Activated CD4-positive, alpha-beta T cell treated with anti-CD3 and anti-CD28 coated beads for 24 hours (primary cell): Measurements from ENCODE around the gene VPS37D.
"Not testable (repeated sequence)": the region's sequence is repeated elsewhere in the genome, so short reads cannot be mapped to it uniquely, and the experiment has no call there.

Source experiments
- DNase-seq, 2 donors: peaks; one replicate each; pipeline ENCODE4 v3.0.0-alpha.2; 2020; ENCODE audit warnings: low read depth in 2 of 2

Gene VPS37D

DNA sequence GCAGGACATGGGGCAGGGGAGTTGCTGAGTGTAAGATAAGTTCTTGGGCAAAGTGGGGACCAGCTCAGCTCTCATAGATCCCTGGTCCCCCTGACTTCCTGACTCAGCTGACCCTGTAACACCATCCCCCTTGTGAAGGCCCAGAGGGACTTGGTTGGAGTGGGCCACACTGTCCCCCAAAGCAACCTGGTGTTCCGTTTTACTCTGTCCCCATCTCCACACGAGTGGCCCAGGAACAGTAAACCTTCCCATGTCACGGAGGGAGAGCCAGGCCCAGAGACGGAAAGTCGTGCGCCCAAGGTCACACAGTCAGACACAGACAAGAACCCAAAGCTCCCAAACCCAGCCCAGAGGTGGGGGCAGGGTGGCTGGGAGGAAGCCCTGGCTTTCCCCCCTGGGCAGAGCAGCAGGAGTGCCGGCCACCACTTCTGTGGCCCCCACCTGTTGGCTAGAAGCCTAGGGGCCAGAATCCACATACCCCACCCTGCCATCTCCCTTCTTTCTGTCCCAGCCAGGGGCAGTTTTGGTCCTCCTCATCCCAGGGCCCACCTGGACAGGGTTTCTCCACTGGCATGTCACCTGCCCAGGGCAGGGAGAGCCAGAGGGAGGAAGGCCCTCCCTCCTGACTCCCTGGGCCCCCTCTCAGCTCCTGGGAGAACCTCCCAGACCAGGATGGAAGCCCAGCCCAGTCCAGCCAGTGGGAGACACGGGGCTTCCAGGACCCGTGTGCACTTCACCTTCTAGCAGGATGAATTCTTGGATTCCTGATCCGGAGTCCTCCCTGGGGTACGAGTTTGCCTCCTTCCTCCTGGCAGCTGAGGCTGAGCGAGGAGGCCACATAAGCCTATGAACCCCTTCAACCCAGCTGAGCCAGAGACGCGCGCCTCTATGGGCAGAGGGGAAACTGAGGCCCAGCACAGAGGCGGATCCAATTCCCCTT, 20.6 kb upstream of the VPS37D start:
- no peak for DNase-seq

DNA sequence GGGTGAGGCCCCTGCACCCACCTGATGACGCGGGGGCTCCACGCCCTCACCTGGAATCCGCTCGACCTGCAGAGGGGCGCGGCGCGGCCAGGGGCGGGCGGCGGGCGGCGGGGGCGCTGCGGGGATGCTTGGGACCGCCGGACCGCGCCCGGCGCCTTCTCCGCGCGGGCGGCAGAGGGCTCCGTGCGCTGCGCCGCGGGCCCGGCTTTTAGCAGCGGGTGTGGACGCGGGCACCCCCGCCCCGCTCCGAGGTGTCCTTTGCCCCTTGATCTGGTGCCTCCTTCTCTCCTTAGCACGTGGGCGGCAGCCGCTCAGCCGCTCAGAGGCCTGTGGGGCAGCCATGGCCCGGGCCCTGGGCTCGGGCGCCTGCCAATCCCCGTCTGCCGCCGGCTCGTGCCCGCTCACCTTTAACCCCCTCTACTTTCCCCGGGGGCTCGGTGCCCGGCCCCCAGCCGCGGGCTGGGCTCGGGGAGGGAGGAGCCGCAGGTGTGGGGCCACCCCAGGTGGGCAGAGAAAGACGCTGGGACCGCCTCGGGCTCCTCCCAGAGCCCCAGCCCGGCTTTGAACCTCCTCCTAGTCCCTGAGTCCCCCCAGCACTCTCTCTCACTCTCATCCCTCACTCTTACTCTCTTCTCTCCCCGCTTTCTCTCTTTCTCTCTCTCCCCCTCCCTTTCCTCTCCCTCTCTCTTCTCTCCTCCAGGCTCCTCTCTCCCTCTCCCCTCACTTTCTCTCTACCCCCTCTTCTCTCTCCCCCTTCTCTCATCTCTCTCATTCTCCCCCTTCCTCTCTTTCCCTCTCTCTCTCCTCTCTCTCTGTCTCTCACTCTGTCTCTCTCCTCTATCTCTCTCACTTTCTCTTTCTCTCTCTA, 19.7 kb upstream of the VPS37D start:
- DNase-seq: peak in 1 of 2 donors; percentile 3

DNA sequence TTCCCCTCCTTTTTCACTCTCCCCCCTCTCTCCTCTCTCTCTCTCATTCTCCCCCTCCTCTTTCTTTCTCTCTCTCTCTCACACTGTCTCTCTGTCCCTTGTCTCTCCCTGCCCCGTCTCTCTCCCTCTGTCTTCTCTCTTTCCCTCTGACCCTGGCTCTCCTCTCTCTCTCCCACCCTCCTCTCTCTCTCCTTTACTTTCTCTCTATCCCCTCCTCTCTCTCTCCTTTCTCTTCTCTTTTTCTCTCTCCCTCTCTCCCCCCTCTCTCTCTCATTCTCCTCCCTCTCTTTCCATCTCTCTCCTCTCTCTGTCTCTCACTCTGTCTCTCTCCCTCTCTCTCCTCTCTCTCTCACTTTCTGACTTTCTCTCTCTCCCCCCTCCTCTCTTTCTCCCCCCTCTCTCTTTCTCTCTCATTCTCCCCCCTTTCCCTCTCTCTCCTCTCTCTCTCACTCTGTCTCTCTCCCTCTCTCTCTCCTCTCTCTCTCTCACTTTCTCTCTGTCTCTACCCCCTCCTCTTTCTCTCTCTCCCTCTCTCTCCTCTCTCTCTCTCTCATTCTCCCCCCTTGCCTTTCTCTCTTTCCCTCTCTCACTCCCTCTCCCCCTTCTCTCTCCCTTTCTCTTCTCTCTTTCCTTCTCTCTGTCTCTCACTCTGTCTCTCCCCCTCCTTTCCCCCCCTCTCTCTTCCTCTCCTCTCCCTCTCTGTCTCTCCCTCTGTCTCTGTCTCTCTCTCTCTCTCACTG, 18.9 kb upstream of the VPS37D start:
- no peak for DNase-seq

- DNase-seq: no peak
Observed at GRCh38 chr7:73649576-73649975, 18.1 kb upstream of the VPS37D start.

DNA sequence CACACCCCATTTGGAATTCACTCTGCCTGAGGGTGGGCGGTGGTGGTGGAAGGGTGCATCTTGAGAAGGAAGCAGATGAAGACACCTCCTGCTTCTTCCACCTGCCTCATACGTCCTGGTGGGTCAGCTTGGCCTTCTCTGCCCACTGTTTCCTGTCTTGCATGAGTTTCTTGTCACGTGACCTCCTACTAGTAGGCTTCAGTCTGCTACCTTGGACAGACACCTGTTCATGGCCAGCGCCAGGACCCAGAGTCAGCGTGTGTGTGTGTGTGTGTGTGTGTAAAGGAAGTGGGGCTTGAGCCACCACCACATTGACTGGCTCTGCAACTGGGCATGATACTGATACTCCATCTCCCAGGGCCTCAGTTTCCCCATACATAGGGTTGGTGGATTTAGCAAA, 17.1 kb upstream of the VPS37D start:
- DNase-seq: no peak

GRCh38 chr7:73652541-73652949, 15.1 kb upstream of the VPS37D start:
- DNase-seq: no peak

GRCh38 chr7:73655309-73655708, 12.3 kb upstream of the VPS37D start:
- DNase-seq: not testable (repeated sequence)

DNA sequence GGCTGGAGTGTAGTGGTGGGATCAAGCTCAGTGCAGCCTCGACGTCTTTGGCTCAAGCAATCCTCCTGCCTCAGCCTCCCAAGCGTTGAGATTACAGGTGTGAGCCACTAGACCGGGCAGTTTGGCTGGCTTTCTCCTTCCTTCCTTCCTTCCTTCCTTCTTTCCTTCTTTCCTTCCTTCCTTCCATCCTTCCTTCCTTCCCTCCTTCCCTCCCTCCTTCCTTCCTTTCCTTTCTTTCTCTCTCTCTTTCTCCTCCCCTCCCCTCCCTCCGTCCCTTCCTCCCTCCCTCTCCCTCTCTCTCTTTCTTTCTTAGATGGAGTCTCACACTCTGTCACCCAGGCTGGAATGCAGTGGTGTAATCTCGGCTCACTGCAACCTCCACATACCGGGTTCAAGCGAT, 7.6 kb upstream of the VPS37D start:
- DNase-seq: no peak

DNA sequence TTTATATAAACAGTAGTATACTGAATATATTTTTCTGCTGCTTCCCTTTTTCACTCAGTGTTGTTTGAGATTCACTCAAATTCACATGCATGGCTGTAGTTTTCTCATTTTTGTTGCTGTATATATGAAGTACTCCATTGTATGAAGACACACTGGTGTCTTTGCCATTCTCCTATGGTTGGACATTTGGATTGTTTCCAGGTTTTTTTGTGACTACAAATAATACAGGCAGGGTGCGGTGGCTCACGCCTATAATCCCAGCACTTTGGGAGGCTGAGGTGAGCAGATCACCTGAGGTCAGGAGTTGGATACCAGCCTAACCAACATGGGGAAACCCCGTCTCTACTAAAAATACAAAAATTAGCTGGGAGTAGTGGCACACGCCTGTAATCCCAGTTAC, 7.0 kb upstream of the VPS37D start:
- not testable (repeated sequence) for DNase-seq

GRCh38 chr7:73663033-73663432, 4.6 kb upstream of the VPS37D start:
- DNase-seq: no peak

GRCh38 chr7:73668103-73668885, 663 bp downstream of the VPS37D start:
- DNase-seq: no peak

GRCh38 chr7:73668886-73669230, 1.2 kb downstream of the VPS37D start:
- no peak for DNase-seq

GRCh38 chr7:73669288-73669701, 1.7 kb downstream of the VPS37D start:
- no peak for DNase-seq

DNA sequence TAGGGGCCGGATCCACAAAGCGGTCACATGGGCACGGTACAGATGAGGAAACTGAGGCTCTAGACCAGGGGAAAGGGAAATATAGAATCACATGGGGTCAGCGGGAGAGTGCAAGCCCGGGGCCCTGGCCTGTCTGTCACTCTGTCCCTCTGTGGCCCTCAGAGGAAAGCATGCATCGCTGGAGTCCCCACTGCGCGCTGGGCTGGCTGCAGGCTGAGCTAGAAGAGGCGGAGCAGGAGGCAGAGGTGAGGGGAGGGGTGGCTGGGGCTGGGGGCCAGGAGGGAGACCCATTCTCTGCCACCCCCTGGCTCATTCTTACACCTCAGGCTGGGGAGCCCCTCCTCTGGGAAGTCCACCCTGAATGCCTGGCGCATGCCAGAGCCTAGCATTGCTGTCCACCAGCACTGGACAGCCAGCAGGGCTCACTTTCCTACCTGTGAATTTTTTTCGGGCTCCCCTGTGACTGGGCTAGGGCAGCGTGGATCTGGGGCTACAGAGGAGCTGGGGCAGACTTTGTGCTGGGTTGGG, 2.3 kb downstream of the VPS37D start:
- no peak for DNase-seq

- DNase-seq: no peak
Observed at GRCh38 chr7:73671322-73671661, 3.7 kb downstream of the VPS37D start.

DNA sequence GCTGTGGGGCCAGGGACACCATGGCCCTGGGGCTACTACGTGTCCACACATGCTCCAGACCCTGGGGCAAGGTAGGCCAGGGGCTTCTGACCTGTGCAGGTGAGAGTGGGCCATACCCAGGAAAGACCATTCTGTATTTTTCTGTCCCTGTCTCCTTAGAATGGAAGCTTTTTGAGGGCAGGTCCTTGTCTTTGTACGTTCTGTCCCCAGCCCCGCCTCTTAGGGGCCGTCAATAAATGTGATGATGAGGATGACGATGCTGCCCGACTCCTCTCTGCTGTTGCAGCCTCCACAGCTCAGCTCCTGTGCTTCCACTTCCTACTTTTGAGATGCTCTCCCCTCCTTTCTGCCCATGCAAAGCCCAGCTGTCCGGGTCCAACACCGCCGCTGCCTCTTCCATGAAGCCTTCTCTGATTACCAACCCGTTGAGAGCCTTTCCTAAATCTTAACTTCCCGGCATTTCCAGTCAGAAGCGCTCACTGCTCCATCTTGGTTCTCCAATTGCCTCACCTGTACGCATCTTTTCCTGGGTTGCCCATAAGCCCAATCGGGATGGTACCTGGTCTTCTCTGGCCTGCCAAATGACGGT, 4.3 kb downstream of the VPS37D start:
- no peak for DNase-seq

GRCh38 chr7:73674468-73675124, 7.0 kb downstream of the VPS37D start:
- no peak for DNase-seq

GRCh38 chr7:73676062-73676461, 8.4 kb downstream of the VPS37D start:
- not testable (repeated sequence) for DNase-seq

GRCh38 chr7:73678862-73679261, 11.2 kb downstream of the VPS37D start:
- DNase-seq: no peak

DNA sequence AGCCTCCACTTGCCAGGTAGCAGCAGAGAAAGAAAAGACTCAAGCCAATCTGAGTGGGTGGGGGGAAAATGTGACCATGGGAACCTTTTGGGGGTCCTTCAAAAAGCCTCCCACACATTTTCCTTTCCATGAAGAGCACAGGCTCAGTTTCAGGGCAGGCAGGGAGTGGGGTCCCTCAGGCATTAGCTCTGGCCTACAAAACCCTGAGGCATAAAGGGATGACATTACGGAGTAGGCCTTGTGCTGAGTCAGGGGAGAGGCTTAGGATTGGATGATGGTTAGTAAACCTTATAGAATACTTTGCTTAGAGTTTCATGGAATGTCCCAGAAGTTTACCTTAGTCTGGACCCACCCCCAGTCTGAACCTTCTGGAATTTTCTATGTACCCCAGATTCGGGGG, 12.1 kb downstream of the VPS37D start:
- DNase-seq: no peak
